Inflammatory macrophage treated with lipopolysaccharide for 4 hours (primary cell): ENCODE data around the gene SLC24A3.

Source experiments
- DNase-seq: peaks from one replicate; pipeline ENCODE4 v3.0.0-alpha.2; 2020

Gene SLC24A3

DNA sequence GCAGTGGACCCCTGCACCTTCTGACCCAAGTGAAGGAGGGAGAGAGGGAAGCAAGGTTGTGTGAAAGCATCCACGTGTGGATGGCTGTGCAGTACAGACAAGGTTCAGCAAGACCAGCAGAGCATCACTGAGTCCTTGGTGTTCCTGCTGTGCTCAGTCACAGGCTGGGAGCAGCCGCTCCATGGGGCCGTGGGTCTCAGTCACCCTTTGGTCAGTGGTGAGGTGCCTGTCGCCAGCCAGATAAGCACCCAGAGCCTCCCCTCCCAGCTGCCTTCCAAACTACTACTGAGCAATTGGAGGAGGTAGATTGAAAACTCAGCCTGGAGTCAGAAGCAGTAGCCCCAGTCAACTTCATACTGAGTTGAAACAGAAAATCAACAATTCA lies 218.9 kb downstream of the SLC24A3 start:
- DNase-seq = no peak

DNA sequence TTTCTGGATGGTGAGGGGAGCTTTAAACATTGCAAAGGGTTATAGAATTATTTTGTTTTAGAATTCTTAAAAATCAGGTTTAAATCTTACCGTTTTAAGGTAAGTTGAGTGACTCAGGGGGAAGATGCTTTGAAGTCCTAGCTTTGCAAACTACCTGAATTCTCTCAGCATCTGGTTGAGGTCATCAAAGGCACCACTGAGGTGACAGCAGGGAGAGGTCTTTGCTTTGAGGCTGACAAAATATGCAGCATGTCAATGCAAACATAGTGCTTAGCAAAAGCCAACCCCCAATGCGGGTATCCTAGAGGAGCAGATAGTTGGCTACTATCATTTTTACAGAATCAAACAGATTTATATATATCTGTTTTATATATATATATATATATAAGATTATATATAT lies 219.5 kb downstream of the SLC24A3 start:
- DNase-seq = no peak

DNA sequence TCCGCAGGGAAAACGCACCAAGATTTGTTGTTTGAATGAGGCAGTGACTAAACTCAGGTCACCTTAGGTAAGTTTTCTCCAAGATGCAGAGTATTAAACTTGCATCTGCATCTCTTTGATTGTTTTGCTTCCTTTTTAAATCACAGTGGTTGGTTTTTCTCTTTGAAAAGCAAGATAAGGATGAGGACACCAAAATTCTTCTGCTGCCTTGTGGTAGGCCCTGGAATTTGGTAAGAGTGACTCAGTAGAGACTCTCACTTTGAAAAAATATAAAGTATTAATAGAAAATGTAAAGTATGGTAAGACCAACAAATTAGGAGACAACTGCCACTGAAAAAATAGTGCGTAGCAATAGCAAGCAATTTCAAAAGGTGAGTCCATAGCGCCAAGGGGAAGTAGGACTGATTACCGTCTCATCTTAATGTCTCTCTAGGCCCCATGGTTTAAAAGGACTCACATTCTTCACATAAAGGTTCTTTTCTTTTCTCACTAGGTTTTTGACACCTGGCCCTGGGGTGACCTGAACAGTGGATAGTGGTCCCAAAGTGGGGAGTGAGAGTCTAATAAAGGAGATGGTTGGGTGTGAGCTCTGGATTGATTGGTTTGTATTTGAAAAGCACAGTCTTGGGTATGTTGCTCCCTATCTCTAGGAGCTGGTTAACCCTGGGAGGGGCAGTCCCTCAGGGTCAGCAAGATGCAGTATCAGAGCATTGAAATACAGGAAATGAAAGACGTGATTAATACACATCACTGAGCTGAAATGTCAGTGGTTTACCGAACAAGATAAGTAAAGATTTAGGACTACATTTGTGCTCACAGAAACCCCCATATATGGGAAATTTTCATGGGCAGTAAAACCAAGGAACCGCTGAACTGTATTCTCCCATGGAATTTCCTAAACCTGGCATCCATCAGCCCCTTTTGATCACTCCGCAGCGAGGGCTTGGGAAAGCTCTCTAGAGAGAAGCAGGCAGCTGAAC lies 221.2 kb downstream of the SLC24A3 start:
- peak; percentile 56 for DNase-seq

DNA sequence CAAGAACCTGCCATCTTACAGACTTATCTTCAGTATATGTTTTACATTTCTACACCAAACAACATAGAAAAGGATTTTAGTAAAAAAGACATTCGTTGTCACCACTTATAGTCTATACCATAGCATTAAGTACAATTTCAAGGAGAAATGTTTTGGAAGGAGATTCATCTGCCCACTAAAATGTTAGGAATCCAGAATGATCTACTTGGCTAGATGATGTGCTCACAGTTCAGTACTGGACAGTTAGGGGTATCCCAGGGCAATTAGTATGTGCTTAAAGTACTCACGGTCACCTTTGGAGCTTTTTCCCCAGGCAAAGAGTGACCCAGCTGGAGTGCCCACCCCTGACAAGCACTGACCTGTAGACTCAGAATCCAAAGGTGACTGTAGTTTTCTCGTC lies 222.9 kb downstream of the SLC24A3 start:
- DNase-seq = no peak

DNA sequence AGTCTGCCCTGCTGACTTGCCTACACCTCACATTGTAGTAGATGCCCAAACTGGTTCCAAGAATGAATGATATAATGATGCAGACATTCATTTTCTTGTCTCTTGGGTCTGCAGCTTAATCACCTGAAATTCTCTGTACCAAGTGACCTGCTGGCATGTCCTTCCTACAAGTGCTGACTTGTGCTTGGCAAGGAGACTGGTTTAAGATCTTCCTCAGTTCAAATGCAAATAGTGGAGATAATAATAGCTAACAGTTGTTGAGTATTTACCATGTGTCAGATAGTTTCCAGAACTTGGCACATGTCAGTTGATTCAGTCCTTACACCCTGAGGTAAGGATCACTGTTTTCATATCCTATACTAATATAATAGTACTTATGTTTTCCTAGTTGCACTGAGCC lies 223.4 kb downstream of the SLC24A3 start:
- no peak for DNase-seq

DNA sequence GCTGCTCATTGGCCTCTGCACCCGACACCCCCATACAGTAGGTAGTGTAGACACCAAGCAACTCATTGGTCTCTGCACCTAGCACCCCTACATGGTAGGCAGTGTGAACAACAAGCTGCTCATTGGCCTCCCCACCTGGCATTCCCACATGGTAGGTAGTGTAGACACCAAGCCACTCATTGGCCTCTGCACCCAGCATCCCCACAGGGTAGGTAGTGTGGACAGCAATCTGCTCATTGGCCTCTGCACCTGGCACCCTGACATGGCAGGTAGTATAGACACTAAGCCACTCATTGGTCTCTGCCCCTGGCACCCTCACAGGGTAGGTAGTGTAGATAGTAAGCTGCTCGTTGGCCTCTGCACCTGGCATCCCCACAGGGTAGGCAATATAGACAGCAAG lies 226.0 kb downstream of the SLC24A3 start:
- no peak for DNase-seq

DNA sequence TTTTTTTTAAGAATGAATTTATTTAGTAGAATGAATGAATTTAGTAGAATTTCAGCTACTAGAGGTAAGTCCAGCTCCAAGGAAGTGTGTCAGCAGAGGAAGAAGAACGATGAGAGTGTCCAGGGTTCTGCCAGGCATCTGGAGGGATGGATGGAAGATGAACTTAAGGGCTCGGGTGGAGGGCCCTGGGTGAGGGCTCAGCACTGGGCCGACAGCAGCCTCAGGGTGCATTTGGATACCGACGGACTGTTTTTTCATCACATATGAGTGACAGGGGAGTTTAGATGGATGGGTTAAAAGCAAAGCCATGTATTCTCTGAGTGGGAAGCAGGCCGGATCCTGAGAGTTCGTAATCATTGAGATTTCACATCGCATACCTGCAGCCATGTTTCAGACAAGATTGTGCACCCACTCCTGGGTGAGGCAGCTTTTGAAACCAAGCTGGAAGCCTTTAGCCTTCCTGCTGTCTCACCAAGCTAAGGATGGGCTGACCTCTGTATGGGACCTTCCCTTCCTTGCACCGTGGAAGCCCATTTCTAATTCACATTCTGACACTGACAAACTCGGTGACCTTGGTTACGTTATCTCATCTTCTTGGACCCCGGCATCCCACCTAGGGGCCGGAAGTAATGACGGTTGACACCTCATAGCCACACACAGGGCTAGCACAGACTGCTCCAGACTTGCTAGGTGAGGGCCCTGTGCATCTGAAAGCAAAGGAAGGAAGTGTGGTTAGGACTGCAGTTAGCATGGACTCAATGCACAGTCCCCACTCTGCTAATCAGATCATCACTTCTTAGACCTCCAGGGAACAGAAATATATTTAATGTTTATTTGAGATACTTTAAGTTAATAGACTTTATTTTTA lies 228.5 kb downstream of the SLC24A3 start:
- no peak for DNase-seq

DNA sequence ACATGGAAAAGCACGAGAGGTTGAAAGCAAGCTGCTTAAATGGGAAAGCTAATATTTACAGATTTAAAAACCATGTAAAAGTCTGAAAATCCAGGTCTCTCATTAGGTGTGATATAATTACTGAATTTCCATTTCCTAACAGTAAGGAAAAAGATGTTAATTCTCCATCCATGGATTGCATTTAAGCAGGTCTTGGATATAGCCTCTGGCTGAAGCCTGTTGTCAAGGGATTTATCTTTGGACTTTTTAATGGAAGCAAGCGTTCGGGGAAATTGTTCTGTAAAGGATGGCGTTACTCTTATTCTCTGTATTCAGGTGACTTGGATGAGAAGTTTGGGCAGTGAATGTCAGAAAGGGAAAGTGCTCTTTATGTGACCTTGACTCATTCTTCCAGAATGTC lies 233.8 kb downstream of the SLC24A3 start:
- DNase-seq = no peak

DNA sequence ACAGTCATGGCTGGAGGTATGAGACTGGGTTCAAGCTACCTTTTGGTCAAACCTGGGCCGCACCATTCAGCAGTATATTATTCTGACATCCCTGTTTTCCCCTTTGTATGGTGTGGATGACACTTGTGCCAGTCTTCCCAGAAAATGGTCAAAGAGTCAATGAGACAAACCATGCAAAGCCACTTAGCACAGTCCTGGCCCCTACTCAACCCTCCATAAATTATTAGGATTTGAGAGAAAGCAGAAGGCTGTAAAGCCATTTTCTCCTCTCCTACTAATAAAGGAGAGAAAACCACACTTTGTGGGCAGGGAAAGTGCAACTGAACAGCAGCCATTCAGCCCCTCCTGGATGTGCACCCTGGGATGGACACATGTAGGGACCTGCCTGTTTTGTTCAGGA lies 236.2 kb downstream of the SLC24A3 start:
- DNase-seq = no peak

DNA sequence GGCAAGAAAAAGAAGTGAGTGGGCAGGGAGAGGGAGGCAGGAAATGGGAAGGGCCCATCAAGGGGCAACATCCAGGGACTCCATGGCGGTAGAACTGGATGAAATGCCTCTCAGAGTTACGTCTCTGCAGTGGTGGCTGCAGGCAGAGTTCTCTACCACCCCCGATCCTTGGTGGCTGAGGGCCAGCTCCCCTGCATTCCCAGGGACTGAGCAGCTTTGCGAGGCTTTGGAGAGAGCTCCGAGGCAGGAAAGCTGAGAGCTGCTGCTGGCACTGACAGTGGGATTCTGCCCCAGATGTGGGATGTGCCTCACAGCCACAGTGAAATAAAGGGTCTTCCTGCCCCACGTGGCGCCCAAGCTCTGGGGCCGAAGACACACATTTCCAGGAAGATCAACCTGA lies 236.6 kb downstream of the SLC24A3 start:
- no peak for DNase-seq

DNA sequence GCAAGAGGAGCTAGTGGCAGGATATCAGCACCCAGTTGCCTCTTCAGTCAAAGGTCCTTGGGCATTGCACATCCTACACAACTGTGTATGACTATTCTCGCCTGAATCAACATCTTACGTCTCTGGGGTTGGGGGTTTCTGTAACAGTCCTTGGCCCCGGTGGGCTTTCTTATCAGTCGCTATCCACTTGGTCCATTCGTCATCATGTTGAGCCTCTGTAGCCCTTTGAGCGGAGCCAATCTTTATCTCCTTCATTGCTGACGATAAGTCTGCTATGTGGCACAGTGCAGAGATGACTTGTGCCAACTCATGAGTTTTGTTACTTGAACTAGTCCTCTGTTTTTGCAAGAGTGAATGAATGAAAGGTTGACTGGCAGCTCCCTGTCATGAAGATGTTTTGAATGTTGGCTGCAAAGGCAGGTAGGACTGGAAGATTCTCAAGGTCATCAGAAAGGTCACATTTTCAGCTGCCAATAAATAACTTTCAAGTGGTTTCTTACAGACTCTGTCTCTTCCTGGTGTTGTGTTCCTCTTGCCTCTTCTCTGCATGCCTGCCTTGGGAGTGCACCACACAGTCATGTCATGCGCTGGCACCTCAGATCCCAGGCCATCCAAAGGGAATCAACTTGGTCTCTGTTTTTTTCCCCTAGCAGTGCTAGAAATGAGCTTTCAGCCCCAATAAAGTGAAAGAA lies 238.9 kb downstream of the SLC24A3 start:
- DNase-seq = no peak

DNA sequence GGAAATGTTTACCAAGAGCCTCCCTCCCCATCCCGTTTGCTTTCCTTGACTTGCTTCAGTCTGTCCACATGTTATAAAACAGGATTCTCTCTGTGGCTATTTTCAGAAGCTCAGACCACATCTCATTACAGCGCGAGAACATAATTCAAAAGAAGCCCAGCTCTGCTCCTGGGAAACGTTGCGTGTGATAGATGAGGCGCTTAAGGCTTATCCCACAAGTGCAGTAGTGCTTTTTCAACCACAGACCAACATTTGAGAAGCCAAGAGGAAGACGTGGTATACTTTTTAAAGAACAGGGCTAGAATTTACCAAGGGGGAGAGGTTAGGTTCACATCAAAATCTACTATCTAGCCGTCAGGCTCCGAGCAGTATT lies 239.5 kb downstream of the SLC24A3 start:
- no peak for DNase-seq

DNA sequence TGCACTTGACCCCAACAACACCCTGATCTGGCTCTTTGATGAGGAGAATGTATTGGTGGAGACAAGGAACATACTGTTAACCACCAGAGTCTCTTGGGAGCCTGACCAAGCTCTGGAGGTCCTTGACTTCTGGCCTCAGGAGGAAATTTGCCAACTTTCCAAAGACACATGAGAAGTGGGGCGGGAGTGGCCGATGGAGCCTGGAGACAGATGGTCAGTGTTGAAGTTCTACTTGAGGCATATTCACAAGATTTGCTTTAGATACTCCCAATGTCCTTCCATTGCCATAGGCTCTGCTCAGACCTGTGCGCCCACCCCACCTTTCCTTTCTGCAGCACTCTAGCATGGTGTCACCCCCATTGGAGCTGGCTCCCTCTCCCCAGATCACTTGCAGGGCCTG lies 241.0 kb downstream of the SLC24A3 start:
- no peak for DNase-seq

DNA sequence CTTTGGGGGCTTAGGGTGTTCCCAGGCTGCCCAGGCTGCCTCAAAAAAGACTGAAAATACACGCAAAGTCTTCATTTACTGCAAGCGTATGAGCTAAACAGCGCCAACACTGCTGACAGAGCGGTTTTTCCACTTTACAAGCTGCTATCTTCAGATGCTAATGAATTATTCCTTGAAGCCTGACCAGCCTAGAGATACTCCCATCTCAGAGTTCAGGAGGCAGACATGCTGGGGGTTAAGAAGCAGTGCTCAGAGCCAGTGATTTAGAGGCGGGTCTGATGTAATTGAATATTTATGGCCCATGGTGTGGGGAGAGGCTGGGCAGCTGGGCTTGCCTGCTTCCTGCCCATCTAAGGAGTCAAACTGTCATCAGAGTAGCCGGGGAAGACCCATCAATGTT lies 241.4 kb downstream of the SLC24A3 start:
- no peak for DNase-seq

DNA sequence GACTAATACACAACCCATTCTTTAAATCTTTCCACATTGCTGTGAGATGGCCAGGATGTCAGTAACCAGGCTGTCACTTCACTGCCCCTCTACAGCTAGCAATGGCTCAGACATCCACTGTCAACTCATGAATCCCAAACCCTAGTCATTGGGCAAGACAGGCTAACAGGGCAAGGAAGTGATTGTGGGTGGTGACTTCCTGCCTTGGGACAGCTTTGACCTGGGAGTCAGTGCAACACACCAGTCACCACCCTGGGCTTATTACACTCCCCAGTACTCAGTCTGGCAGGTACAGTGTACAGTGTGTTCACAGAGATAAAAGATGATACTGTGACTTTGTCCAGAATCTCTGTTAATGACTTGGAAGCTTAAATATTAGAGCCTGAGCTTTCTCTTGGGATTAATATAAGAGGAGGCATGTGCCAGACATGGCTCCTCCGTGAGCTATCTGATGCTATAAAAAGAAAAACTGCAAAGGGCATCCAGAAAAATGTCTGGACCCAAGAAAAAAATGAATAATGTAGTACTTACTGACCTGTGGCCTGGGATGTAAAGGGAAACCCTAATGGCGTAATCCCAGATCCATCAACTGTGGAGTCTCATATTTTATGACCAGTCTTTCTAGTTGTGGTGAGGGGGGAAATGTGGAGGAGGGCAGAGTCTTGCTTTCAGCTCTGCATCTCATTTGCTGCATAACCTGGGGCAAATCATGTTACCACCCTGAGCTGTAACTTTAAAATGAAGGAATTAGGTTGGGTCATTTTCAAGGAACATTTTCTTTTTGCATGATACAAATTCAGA lies 244.4 kb downstream of the SLC24A3 start:
- peak; percentile 77 for DNase-seq

DNA sequence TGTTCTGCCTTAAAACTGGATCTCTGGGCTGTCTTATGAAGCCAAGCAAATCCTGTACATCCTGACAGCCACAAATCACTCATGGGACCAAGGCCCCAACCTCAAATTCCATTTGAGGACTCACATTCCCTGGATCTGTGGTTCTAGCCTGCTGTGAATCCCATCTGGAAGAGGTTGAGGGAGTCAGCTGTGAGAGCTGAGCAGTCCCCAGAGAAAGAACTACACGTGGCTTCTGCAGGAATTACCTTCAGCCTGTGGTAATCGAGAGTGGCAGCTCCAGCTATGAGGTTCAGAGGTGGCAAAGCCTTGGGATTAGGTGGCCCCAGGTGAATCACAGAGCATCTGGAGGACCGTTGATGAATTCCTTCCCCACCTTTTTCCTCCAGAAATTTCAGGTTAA lies 245.2 kb downstream of the SLC24A3 start:
- no peak for DNase-seq

DNA sequence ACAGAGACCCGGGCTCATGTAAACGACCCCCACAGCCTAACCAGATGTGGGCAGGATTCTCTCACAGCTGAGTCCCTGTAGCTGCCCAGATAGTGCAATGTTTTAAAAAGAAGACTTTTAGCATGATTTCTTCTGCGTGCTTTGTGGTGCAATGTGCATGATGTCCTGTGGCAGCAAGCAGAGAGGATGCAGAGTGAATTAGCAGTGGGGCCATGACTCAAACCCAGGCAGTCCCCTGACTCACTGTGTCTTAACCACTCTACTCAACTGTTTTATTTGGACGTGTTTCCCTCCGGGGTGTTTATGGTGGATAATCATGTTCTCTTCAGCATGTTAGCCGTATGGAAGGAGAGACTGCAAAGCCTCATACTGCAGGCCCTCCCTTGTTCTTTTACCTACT lies 247.9 kb downstream of the SLC24A3 start:
- DNase-seq = no peak

DNA sequence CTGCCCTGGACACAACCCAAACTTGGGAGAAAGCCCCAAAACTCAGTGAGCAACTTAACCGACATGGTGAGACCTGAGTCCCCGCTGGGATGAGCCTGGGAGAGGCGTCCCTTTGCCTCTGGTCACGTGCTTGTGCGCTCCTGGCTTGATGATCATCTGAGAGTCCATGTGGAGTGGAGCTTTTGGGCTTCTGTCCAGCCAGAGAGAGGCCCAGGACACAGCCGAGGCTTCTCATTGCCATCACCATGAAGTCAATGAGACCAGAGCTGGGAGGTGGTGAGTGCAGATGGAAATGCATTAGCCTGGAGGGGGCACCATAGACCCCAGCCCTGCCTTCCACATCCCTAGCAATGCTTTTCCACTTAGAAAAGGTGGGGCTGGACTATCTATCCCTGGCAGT lies 250.0 kb downstream of the SLC24A3 start:
- DNase-seq = no peak

DNA sequence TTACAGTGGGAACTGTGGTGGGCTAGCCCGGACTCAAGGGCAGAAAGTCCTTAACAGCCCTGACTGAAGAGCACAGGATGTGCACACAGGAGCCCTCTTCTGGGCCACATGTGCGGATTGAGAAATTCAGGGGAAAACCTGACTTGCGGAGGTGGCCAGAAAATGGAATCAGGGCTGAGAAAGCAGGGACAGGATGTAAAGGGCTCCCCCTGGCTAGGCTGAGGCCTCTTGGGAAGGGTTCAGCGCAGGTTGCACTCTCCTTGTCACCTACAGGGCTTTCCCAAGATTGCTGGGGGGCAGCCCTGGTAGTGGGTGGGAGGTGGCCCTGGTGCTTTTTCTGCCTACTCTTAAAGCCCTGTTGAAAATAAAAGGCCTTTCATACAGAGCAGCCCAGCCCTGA lies 251.2 kb downstream of the SLC24A3 start:
- no peak for DNase-seq

DNA sequence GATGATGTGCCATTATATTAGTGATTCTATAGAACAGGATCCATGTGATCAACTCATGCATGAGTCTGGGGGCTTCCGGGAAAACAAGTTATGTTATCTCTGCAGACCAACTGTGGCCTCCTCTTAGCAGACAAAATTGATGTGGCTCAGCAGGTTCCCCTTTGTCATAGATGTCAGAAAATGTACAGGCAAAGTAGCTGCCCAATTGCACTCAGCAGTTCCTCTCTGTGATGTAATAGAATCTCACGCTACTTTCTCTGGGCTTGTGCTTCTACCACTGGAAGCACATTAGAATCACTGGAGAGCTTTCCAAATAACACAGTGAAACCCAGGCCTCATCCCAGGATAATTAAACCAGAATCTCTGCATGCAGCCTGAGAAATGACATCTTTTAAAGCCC lies 253.1 kb downstream of the SLC24A3 start:
- DNase-seq = peak; percentile 62

DNA sequence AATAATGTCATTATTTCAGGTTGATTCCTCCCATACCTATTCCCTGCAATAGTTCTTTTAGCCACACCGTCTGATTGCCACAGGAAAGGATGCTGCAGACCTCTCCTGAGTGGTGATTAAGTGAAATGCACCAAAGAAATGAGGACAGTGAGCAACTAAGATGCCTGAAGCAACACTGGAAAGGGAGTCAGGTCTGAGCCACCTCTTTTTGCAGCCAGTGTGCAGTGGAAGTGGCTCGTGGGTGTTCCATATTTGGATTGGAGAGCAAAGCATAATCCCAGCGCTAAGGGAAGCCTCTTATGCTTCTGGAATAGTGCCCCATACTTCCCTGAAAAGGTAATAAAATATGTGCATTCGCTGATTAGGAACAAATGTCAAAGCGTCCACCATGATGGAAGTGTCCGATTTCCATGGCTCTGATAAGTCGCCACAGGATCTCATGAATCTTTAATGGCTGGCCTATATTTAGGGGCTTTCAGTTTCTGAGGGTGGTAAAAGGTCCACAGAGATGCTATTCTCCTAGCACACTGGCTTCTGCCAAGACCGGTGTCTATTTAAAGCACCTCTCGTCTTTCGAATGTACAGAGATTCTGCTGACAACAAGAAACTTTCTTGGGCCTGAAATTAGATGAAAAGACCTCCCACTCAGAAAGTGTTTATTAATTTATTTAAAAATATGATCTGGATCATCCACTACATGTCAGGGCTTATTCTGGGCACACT lies 253.9 kb downstream of the SLC24A3 start:
- no peak for DNase-seq
